ENCODE data around the gene GRIK4.

GRIK4 gene, protein sequence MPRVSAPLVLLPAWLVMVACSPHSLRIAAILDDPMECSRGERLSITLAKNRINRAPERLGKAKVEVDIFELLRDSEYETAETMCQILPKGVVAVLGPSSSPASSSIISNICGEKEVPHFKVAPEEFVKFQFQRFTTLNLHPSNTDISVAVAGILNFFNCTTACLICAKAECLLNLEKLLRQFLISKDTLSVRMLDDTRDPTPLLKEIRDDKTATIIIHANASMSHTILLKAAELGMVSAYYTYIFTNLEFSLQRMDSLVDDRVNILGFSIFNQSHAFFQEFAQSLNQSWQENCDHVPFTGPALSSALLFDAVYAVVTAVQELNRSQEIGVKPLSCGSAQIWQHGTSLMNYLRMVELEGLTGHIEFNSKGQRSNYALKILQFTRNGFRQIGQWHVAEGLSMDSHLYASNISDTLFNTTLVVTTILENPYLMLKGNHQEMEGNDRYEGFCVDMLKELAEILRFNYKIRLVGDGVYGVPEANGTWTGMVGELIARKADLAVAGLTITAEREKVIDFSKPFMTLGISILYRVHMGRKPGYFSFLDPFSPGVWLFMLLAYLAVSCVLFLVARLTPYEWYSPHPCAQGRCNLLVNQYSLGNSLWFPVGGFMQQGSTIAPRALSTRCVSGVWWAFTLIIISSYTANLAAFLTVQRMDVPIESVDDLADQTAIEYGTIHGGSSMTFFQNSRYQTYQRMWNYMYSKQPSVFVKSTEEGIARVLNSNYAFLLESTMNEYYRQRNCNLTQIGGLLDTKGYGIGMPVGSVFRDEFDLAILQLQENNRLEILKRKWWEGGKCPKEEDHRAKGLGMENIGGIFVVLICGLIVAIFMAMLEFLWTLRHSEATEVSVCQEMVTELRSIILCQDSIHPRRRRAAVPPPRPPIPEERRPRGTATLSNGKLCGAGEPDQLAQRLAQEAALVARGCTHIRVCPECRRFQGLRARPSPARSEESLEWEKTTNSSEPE

DNA sequence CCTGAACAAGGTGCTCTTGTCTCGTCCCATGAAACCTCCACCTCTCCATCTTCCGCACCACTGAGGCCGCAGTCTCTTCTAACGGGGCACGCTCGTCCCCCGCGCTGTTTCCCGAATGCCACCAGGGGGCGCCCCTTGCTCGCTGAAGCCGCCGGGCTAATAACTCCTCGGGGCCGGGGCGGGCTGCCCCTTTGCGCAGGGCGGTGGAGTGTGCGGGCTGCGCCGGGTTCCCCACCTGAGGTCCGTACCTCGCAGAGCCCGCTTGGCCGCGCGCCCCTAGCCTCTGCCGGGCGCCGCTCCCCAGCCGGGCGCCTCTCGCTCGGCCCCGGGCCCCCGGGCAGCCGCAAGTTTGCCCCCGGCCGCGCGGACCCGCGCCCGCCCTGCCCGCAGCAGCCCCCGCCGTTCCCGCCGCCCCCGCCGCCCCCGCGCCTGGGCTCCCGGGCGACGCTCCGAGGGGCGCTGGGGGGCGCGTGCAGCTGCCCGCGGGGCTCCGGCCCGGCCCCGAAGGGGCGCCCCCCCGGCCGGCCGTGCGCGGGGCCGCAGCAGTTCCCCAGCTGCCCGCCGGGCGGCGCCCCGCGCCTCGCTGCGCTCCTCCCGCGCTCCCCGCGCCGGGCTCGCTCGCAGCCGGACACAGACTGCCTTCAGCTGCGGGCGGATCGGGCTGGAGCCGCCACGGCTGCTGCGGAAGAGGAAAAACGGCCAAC is at the start of gene GRIK4:
Gene GRIK4 (plus strand): TSS at position 633 of the 704 bp plus-strand sequence. CDS start 148,571 bp downstream, outside the sequence.
- DNase-seq (ENCODE audit: low read depth): no peak
- H3K4me3 ChIP-seq (ENCODE audit: low read length): peak within 1 kb of the TSS; percentile 44
- TF ChIP-seq CTCF (conservative IDR thresholded peaks at IDR 0.05; ENCODE audit: low read depth, low read length): peak; percentile 88

- no peak overlapping the region for H3K4me3 ChIP-seq (ENCODE audit: low read length)
- no peak for TF ChIP-seq CTCF (conservative IDR thresholded peaks at IDR 0.05; ENCODE audit: low read depth, low read length)
- DNase-seq (ENCODE audit: low read depth): no peak
Observed at GRCh38 chr11:120462825-120463224, 48.7 kb upstream of the GRIK4 start.

- no peak overlapping the region for H3K4me3 ChIP-seq (ENCODE audit: low read length)
- no peak for TF ChIP-seq CTCF (conservative IDR thresholded peaks at IDR 0.05; ENCODE audit: low read depth, low read length)
- DNase-seq (ENCODE audit: low read depth): no peak
Observed at GRCh38 chr11:120465921-120466534, 45.5 kb upstream of the GRIK4 start.

- no peak for DNase-seq (ENCODE audit: low read depth)
- no peak for TF ChIP-seq CTCF (conservative IDR thresholded peaks at IDR 0.05; ENCODE audit: low read depth, low read length)
Observed at GRCh38 chr11:120467627-120468026, 43.9 kb upstream of the GRIK4 start.

DNA sequence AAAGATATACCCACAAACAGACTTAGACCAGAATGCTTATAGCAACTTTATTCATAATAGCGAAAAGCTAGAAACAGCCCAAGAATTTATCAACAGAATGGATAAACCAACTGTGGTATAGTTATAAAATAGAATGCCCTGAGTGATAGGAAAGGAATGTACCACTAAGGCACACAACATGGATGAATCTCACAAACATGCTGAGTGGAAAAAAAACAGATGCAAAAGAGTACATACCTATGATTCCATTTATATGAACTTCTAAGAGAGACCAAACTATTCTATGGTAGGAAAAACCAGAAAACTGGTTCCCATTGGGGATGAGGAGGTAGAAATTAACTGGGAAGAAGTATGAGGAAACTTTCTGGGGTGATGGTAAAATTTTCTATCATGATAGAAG is 40.4 kb upstream of the GRIK4 start:
- H3K4me3 ChIP-seq (ENCODE audit: low read length): no peak overlapping the region
- DNase-seq (ENCODE audit: low read depth): peak; percentile 1

More at GRCh38 chr11:120467627-120468026, 43.9 kb upstream of the GRIK4 start:
- H3K4me3 ChIP-seq (ENCODE audit: low read length): no peak overlapping the region

More for the DNA sequence above, 40.4 kb upstream of the GRIK4 start:
- no peak for TF ChIP-seq CTCF (conservative IDR thresholded peaks at IDR 0.05; ENCODE audit: low read depth, low read length)

Data from retinal pigment epithelial cell (primary cell).